C4-2B (cell line): ENCODE data around the gene LRBA.

Source experiments
- CTCF ChIP-seq: fragments of 450-650 bp; conservative IDR thresholded peaks from 2 replicates; pipeline ENCODE4 v1.5.1; 2017; ENCODE audit warnings: mild to moderate bottlenecking
- ZFX ChIP-seq: fragments of 450-650 bp; IDR thresholded peaks from 2 replicates; pipeline ENCODE4 v1.6.1; 2017

- TF ChIP-seq ZFX (no peak), CTCF (no peak)
Observed at GRCh38 chr4:150219841-150220240, 795.2 kb downstream of the LRBA start.
